Fibroblast of the aortic adventitia (primary cell): ENCODE measurements around the gene CCDC70. TPM values are rescaled to one million over a fixed set of nuclear protein-coding genes. Genes with fewer than 3 reads are reported as not detected.

Source experiments
- DNase-seq: peaks from one replicate; pipeline ENCODE4 v3.0.0-alpha.2; 2010; ENCODE audit warnings: low read depth
- H3K4me3 ChIP-seq: 2 replicates; pipeline ENCODE4 v1.5.1; 2011; ENCODE audit warnings: low read depth, mild to moderate bottlenecking, control low read depth, low read length, moderate library complexity
- total RNA-seq: library from RNA; depleted of rRNA; stranded (reverse); fragments of >200 nt; gene quantifications from 2 replicates; pipeline ENCODE4 v1.2.3, GENCODE V29; 2012; ENCODE audit warnings: low replicate concordance
- TF ChIP-seq, protein P1 (sequence below): IDR thresholded peaks from 2 replicates; pipeline ENCODE4 v1.5.1; 2011; ENCODE audit warnings: mild to moderate bottlenecking, low read length, control low read depth, inconsistent platforms; ENCODE audit not compliant: insufficient read depth

The CCDC70 gene
- total RNA-seq, 1 donor: not detected

- TF ChIP-seq, protein P1, sequence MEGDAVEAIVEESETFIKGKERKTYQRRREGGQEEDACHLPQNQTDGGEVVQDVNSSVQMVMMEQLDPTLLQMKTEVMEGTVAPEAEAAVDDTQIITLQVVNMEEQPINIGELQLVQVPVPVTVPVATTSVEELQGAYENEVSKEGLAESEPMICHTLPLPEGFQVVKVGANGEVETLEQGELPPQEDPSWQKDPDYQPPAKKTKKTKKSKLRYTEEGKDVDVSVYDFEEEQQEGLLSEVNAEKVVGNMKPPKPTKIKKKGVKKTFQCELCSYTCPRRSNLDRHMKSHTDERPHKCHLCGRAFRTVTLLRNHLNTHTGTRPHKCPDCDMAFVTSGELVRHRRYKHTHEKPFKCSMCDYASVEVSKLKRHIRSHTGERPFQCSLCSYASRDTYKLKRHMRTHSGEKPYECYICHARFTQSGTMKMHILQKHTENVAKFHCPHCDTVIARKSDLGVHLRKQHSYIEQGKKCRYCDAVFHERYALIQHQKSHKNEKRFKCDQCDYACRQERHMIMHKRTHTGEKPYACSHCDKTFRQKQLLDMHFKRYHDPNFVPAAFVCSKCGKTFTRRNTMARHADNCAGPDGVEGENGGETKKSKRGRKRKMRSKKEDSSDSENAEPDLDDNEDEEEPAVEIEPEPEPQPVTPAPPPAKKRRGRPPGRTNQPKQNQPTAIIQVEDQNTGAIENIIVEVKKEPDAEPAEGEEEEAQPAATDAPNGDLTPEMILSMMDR: no peak
- no peak overlapping the region for H3K4me3 ChIP-seq
- DNase-seq: no peak
These were observed 11.5 kb downstream of the CCDC70 start for GRCh38 chr13:51873117-51873798.

DNA sequence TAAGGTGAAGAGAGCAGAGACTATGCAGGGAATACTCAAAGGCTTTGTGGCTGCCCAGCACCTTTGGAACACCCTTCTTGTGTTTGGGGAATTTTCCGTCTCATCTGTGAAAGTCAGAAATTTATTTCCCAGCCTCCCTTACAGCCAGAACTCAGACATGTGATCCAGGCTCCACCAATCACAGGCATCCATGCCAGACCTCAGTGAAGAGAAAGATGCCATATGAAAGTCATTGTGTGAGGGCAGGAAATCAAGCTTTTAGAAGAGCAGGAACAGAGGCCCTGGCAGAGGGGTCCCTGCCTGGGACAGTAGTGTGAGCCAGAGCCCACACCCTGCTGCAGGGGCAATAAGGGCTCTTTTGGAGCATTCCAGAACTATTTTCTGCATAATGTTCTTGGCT, 12.1 kb downstream of the CCDC70 start:
- no peak for DNase-seq
- TF ChIP-seq, protein P1: no peak

GRCh38 chr13:51874651-51875050, 12.9 kb downstream of the CCDC70 start:
- TF ChIP-seq, protein P1: no peak
- H3K4me3 ChIP-seq: no peak overlapping the region
- no peak for DNase-seq

More for the DNA sequence above, 12.1 kb downstream of the CCDC70 start:
- H3K4me3 ChIP-seq: no peak overlapping the region

- H3K4me3 ChIP-seq: no peak overlapping the region
- no peak for DNase-seq
- TF ChIP-seq, protein P1: no peak
These were observed 17.4 kb downstream of the CCDC70 start for GRCh38 chr13:51879133-51879532.

DNA sequence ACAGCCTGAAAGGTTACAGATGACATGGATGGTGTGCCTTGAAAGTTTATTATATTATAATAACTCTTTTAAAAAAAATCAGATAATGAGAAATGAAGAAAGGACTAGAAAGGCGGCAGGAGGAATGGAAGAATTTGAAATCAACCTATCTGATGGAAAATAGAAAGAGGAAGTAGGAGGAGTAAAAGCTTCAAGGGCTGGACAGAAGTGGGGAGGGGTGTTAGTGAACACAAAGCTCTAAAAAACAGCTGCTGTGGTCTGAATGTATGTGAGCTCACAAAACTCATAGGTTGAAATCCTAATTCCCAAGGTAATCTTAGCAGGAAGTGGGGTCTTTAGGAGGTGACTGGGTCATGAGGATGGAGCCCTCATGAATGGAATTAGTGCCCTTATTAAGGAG, 19.5 kb downstream of the CCDC70 start:
- H3K4me3 ChIP-seq: no peak overlapping the region
- DNase-seq: no peak
- TF ChIP-seq, protein P1: no peak

- TF ChIP-seq, protein P1: no peak
- no peak overlapping the region for H3K4me3 ChIP-seq
- DNase-seq: no peak
These were observed 20.9 kb downstream of the CCDC70 start for GRCh38 chr13:51882570-51883225.
